Mesenchymal stem cell (in vitro differentiated cells and primary cell): Measurements from ENCODE around the gene AKAP17A.

Experiments
- DNase-seq: peaks from one replicate; pipeline ENCODE4 v3.0.0-alpha.2; 2013
- H2AFZ ChIP-seq: one replicate; pipeline ENCODE4 v1.6.1; 2013; ENCODE audit warnings: low read depth, mild to moderate bottlenecking, control low read depth, inconsistent platforms, low read length, moderate library complexity
- H2AK5ac ChIP-seq: 2 replicates; pipeline ENCODE4 v1.6.1; 2013; ENCODE audit warnings: low read length, moderate library complexity, mild to moderate bottlenecking, inconsistent platforms; ENCODE audit not compliant: severe bottlenecking
- H2BK120ac ChIP-seq: one replicate; pipeline ENCODE4 v1.6.1; 2013; ENCODE audit warnings: low read depth, mild to moderate bottlenecking, inconsistent platforms, low read length, moderate library complexity
- H2BK12ac ChIP-seq, 2 experiments: one replicate each; pipeline ENCODE4 v1.6.1; 2013; ENCODE audit warnings: inconsistent platforms in 2 of 2, low read length in 2 of 2, mild to moderate bottlenecking in 2 of 2, moderate library complexity in 2 of 2, control low read depth in 1 of 2
- H2BK15ac ChIP-seq: one replicate; pipeline ENCODE4 v1.6.1; 2013; ENCODE audit warnings: mild to moderate bottlenecking, low read depth, inconsistent platforms; ENCODE audit not compliant: poor library complexity, severe bottlenecking
- H2BK5ac ChIP-seq: 2 replicates; pipeline ENCODE4 v1.6.1; 2013; ENCODE audit warnings: low read depth, mild to moderate bottlenecking, low read length, control low read depth, inconsistent platforms; ENCODE audit not compliant: poor library complexity, severe bottlenecking
- H3K14ac ChIP-seq, 2 experiments: one replicate each; pipeline ENCODE4 v1.6.1; 2013; ENCODE audit warnings: inconsistent platforms in 2 of 2, low read length in 2 of 2, control low read depth in 1 of 2, mild to moderate bottlenecking in 1 of 2, moderate library complexity in 1 of 2
- H3K18ac ChIP-seq, 2 experiments: one replicate each; pipeline ENCODE4 v1.6.1; 2013; ENCODE audit warnings: inconsistent platforms in 2 of 2, low read length in 2 of 2, control low read depth in 1 of 2, low read depth in 1 of 2, mild to moderate bottlenecking in 1 of 2
- H3K23ac ChIP-seq, 2 experiments: one replicate each; pipeline ENCODE4 v1.6.1; 2013; ENCODE audit warnings: inconsistent platforms in 2 of 2, low read length in 2 of 2, mild to moderate bottlenecking in 2 of 2, moderate library complexity in 2 of 2, control low read depth in 1 of 2
- H3K27ac ChIP-seq: 2 replicates; pipeline ENCODE4 v1.5.1; 2013; ENCODE audit warnings: mild to moderate bottlenecking, moderate library complexity, low read length, control low read depth, inconsistent platforms; ENCODE audit not compliant: poor library complexity, severe bottlenecking
- H3K27me3 ChIP-seq, 2 experiments: 2 replicates each; pipeline versions ENCODE4 v1.6.1 to v1.7.0; 2013; ENCODE audit warnings: low read length in 2 of 2, mild to moderate bottlenecking in 2 of 2, moderate library complexity in 2 of 2, control low read depth in 1 of 2, inconsistent platforms in 1 of 2; ENCODE audit not compliant: control insufficient read depth in 1 of 2, insufficient read depth in 1 of 2
- H3K36me3 ChIP-seq, 2 experiments: 2 replicates each; pipeline versions ENCODE4 v1.6.1 to v1.7.0; 2013; ENCODE audit warnings: low read length in 2 of 2, control low read depth in 1 of 2, inconsistent platforms in 1 of 2, low read depth in 1 of 2, mild to moderate bottlenecking in 1 of 2; ENCODE audit not compliant: insufficient read depth in 2 of 2, control insufficient read depth in 1 of 2
- H3K4ac ChIP-seq, 2 experiments: one replicate each; pipeline ENCODE4 v1.6.1; 2013; ENCODE audit warnings: inconsistent platforms in 2 of 2, low read length in 2 of 2, mild to moderate bottlenecking in 2 of 2, moderate library complexity in 2 of 2, control low read depth in 1 of 2, low read depth in 1 of 2
- H3K4me1 ChIP-seq: 2 replicates; pipeline ENCODE4 v1.6.1; 2013; ENCODE audit warnings: low read depth, low read length, control low read depth; ENCODE audit not compliant: control insufficient read depth, insufficient read depth
- H3K4me2 ChIP-seq: 2 replicates; pipeline ENCODE4 v1.6.1; 2013; ENCODE audit warnings: low read length, mild to moderate bottlenecking, inconsistent platforms; ENCODE audit not compliant: poor library complexity, severe bottlenecking
- H3K4me3 ChIP-seq, 2 experiments: 2 replicates each; pipeline versions ENCODE4 v1.5.1 to v1.7.0; 2013; ENCODE audit warnings: low read length in 2 of 2, mild to moderate bottlenecking in 2 of 2, control low read depth in 1 of 2, low read depth in 1 of 2; ENCODE audit not compliant: insufficient read depth in 1 of 2
- H3K79me1 ChIP-seq: replicated peaks from 2 replicates; pipeline ENCODE4 v1.6.1; 2013; ENCODE audit warnings: mild to moderate bottlenecking, control low read depth, low read length, inconsistent platforms; ENCODE audit not compliant: poor library complexity, severe bottlenecking
- H3K9ac ChIP-seq: 2 replicates; pipeline ENCODE4 v1.7.0; 2013; ENCODE audit warnings: mild to moderate bottlenecking, low read length, moderate library complexity
- H3K9me3 ChIP-seq: 2 replicates; pipeline ENCODE4 v1.7.0; 2013; ENCODE audit warnings: mild to moderate bottlenecking, low read length; ENCODE audit not compliant: control insufficient read depth
- H4K8ac ChIP-seq: one replicate; pipeline ENCODE4 v1.6.1; 2013; ENCODE audit warnings: inconsistent platforms, mild to moderate bottlenecking, low read length, moderate library complexity
- H4K91ac ChIP-seq: one replicate; pipeline ENCODE4 v1.6.1; 2013; ENCODE audit warnings: mild to moderate bottlenecking, low read length, inconsistent platforms
- WGBS: methylation state at CpG from one replicate; pipeline ENCODE4 v1.1.7; 2013; ENCODE audit warnings: mixed read lengths; 5-methylcytosine and 5-hydroxymethylcytosine counted together

AKAP17A gene

GRCh38 chrX:1646009-1646408, 54.6 kb downstream of the AKAP17A start:
- H3K4me3 ChIP-seq = no peak overlapping the region
- no peak overlapping the region for H4K91ac ChIP-seq
- H3K18ac ChIP-seq = no peak overlapping the region
- H2BK12ac ChIP-seq = no peak overlapping the region
- no peak overlapping the region for H3K4ac ChIP-seq
- H2BK120ac ChIP-seq = no peak overlapping the region
- H3K79me1 ChIP-seq = no peaks in the 10 kb centered on the region
- no peak overlapping the region for H3K27ac ChIP-seq
- no peak for DNase-seq
- no peak overlapping the region for H3K4me2 ChIP-seq
- no peaks in the 10 kb centered on the region for H3K36me3 ChIP-seq
- peaks cover 8% of the 10 kb centered on the region for H3K9me3 ChIP-seq
- no peak overlapping the region for H4K8ac ChIP-seq
- no peak overlapping the region for H2BK15ac ChIP-seq
- no peak overlapping the region for H3K9ac ChIP-seq
- no peaks in the 10 kb centered on the region for H3K4me1 ChIP-seq
- no peak overlapping the region for H3K23ac ChIP-seq
- no peak overlapping the region for H3K14ac ChIP-seq
- H2BK5ac ChIP-seq = no peak overlapping the region
- H3K27me3 ChIP-seq = peaks cover 0 to 6% of the 10 kb centered on the region in 2 experiments
- no peak overlapping the region for H2AK5ac ChIP-seq
- H2AFZ ChIP-seq = no peak overlapping the region

- Histone ChIP-seq H3K23ac (no peak overlapping the region), H2BK120ac (no peak overlapping the region), H3K4me1 (no peaks in the 10 kb centered on the region), H2BK5ac (no peak overlapping the region), H4K8ac (no peak overlapping the region), H3K18ac (no peak overlapping the region), H2BK15ac (no peak overlapping the region), H3K9me3 (peaks cover 8% of the 10 kb centered on the region), H3K27me3 (peaks cover 0 to 6% of the 10 kb centered on the region in 2 experiments), H3K9ac (peak overlapping the region; percentile 65), H2BK12ac (no peak overlapping the region), H3K14ac (no peak overlapping the region), H3K4me3 (peak overlapping the region in 1 of 2 experiments; percentile 75), H3K79me1 (no peaks in the 10 kb centered on the region), H3K36me3 (no peaks in the 10 kb centered on the region), H3K4me2 (peak overlapping the region; percentile 47), H4K91ac (no peak overlapping the region), H2AK5ac (no peak overlapping the region), H3K27ac (no peak overlapping the region), H2AFZ (no peak overlapping the region), H3K4ac (no peak overlapping the region)
- no peak for DNase-seq
- WGBS = 20% methylated on average over 2 of the region's 8 CpGs
These were observed 58.2 kb downstream of the AKAP17A start for GRCh38 chrX:1649621-1650020.
